Activated CD4-positive, alpha-beta T cell treated with anti-CD3 and anti-CD28 coated beads for 1 hour (primary cell): ENCODE data around the gene CDCA3.
"Not testable (repeated sequence)": the region's sequence is repeated elsewhere in the genome, so short reads cannot be mapped to it uniquely, and the experiment has no call there.

Experiments used
- DNase-seq: peaks from one replicate; pipeline ENCODE4 v3.0.0-alpha.2; 2020

Gene CDCA3

DNA sequence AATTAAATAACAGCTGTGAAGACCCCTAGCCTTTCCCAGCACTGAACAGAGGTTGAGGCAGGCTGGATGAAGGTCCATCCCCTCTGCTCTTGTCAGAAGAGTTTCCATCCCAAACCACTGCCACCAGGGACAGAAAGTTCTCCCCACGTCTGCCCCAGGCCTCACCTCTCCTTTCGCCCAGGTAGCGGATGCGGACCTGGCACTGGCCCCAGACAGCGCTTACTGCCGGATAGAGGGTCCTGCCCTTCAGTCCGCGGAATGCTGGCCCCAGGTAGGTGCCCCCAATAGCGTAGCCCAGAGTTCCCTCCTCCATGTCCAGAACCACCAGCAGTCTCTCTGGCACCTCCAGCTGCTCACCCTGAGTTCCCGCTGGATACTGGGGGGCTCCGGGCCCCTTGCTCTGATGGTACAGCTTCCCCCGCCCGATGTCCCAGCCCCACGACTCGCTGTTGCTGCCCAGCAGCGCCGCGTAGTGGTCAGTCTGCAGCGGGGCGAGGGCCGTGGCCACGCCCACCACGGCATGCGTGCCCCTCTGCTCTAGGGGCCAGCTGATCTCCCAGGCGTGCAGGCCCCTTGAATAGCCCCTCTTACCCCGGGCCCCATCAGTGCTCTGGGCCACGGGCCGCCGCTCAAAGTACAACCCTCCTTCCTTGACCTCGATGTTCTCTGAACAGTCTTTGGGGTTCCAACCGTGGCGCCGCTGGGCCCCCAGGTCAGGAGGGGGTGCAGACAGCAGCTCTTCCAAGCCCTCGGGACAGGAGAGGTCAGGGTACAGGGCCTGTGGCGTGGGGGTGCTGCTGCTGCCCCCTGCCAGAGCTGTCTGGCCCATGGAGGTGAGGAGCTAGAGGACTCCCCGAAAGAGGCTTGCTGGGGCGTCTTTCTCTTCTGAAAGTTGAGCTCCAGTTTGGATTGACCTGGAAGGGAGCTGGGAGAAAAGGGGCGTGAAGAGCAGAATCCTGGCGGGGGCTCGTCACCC is 21.3 kb upstream of the CDCA3 start:
- peak; percentile 73 for DNase-seq

GRCh38 chr12:6871052-6871957 is 20.2 kb upstream of the CDCA3 start:
- no peak for DNase-seq

DNA sequence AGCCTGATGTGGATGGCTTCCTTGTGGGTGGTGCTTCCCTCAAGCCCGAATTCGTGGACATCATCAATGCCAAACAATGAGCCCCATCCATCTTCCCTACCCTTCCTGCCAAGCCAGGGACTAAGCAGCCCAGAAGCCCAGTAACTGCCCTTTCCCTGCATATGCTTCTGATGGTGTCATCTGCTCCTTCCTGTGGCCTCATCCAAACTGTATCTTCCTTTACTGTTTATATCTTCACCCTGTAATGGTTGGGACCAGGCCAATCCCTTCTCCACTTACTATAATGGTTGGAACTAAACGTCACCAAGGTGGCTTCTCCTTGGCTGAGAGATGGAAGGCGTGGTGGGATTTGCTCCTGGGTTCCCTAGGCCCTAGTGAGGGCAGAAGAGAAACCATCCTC is 19.2 kb upstream of the CDCA3 start:
- not testable (repeated sequence) for DNase-seq

DNA sequence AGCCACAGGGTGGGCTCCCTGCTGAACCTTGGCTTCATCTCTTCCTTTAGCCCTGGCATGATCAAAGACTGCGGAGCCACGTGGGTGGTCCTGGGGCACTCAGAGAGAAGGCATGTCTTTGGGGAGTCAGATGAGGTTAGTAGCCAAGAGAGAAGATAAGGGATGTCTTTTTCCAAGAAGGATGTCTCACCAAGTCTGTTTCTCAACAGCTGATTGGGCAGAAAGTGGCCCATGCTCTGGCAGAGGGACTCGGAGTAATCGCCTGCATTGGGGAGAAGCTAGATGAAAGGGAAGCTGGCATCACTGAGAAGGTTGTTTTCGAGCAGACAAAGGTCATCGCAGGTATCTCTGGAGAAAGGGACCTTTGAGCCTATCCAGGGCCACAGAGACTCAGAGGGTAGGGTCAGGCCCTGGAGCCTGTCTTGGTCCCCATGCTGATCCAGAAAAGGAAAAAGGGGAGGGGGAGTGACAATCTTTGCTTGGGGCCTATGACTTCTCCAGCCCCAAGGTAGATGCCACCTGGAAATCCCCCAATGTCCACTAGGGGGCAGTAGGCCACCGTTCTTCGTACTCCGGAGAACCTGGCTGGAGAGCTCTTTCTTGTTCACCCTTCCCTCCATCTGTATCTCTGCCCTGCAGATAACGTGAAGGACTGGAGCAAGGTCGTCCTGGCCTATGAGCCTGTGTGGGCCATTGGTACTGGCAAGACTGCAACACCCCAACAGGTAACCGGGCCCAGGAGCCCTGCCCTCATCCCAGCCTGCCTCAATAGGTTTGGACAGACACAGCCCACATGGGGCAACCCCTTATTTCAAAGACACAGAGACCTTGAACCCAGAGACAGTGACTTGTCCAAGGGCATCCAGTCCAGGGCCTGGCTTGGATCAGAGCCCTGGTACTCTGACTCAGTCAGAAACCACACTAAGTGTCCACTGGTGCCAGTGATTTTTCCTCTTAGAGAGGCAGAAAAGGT is 18.2 kb upstream of the CDCA3 start:
- DNase-seq = peak; percentile 79

- no peak for DNase-seq
These were observed 17.3 kb upstream of the CDCA3 start for GRCh38 chr12:6868211-6869048.

DNA sequence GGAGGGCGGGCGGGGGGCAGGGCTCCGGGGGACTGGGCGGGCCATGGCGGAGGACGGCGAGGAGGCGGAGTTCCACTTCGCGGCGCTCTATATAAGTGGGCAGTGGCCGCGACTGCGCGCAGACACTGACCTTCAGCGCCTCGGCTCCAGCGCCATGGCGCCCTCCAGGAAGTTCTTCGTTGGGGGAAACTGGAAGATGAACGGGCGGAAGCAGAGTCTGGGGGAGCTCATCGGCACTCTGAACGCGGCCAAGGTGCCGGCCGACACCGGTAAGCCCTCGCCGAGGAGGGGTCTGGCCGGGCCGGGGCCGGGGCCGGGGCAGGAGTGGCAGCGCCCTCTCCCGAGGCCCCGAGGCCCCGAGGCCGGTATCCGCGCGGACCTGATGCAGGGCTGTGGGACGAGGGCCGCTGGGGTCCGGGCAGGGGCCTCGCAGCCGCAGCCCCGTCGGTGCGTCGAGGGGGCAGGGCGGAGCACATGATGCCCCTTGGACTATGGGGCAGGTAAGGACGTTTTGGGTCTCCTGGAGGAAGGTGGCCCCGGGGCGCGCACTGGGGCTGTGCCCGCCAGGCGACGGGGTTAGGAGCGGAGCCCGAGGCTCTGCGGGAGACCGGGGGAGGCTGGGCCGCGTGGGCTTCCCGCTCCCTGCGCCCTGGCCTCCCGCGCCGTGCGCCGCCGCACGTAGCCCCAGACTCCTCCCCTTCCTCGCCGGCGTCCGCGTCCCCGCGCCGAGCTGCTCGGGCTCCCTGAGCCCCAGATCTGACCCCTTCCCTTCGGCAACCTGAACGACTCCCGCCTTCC is 16.5 kb upstream of the CDCA3 start, which contains the start of gene TPI1:
TPI1 (plus strand) TSS at position 119 of the 798 bp plus-strand sequence; CDS start at position 155, 36 bp downstream.
- peak; percentile 72 for DNase-seq

- DNase-seq = no peak
These were observed 15.9 kb upstream of the CDCA3 start for GRCh38 chr12:6866920-6867412.

DNA sequence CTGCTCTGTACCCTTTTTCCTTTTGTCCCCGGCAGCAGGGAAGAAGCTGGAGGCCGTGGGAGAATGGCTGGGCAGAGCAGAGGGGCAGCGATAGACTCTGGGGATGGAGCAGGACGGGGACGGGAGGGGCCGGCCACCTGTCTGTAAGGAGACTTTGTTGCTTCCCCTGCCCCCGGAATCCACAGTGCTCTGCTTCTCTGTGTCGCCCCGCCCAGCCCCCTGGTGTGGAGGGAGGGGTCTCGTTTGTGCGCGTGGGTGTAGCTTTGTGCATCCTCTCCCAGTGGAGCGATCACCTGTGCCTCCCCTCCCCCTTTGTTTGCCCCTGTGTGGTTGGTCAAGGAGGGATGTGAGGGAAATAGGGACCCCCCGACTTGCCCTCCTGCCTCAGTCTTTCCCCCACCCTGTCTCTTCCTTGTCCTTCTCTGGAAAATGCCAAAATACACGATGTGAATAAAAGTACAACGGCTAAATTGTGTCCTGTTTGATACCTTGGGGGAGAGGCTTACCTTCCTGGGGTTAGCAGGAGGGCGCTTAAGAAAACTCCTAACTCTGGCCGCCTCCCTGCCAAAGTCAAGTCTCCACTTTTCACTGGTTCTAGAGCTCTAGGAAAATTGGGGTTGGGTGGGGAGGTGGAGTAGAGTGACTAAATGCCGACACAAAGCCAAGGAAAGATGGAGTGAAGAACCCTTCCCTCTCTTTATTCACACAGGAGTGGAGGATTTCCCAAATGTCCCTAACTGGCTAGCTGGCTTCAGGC is 15.3 kb upstream of the CDCA3 start:
- DNase-seq = no peak

GRCh38 chr12:6865307-6865706 is 14.2 kb upstream of the CDCA3 start:
- not testable (repeated sequence) for DNase-seq

- no peak for DNase-seq
These were observed 12.7 kb upstream of the CDCA3 start for GRCh38 chr12:6863586-6864321.

DNA sequence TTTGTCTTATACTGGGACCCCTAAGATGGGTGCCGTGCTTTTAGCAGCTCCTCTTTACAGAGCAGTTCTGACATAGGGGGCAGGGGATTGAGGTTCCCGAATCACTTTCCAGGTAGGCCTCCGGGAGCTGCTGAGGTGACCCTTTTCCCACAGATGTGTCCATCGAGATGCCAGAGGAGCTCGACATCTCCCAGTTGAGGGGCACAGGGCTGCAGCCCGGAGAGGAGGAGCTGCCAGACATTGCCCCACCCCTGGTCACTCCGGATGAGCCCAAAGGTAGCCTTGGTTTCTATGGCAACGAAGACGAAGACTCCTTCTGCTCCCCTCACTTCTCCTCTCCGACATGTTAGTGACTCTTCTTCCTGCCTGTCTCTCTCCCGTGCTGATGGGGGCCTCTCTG is 11.9 kb upstream of the CDCA3 start:
- no peak for DNase-seq

- DNase-seq = no peak
These were observed 10.3 kb upstream of the CDCA3 start for GRCh38 chr12:6861391-6861790.

DNA sequence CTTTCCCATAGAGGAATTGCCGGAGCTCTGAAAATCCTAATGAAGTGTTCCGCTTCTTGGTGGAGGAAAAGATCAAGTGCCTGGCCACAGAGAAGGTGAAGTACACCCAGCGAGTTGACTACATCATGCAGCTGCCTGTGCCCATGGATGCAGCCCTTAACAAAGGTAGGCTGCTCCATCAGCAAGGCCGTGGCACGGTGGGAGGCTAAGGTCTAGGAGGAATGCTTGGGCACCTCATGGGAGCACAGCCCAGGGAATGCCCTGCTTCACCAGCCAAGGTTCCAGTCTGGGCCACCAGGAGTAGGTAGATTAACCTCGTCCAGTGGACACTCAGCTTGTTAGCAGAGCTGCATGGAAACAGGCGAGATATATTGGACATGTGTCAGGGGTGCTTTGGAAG is 9.9 kb upstream of the CDCA3 start:
- DNase-seq = no peak

- DNase-seq = no peak
These were observed 9.0 kb upstream of the CDCA3 start for GRCh38 chr12:6860116-6860515.

GRCh38 chr12:6858799-6859198 is 7.7 kb upstream of the CDCA3 start:
- DNase-seq = no peak

DNA sequence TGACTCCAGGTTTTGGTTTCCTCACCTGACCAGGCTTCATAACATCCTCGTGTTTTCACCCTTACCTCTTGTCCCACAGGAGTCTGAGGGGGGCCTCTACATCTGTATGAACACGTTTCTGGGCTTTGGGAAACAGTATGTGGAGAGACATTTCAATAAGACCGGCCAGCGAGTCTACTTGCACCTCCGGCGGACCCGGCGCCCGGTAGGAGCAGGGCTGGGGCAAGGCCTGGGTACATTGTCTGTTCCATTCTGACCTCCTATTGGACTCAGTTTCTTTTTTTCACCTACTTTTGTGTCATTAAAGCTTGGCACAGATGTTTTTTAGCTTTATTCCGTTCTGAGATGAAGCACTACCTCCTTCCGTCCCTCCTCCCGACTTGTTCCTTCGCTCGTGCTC is 4.2 kb upstream of the CDCA3 start:
- DNase-seq = no peak

GRCh38 chr12:6854036-6854435 is 3.0 kb upstream of the CDCA3 start:
- DNase-seq = no peak

DNA sequence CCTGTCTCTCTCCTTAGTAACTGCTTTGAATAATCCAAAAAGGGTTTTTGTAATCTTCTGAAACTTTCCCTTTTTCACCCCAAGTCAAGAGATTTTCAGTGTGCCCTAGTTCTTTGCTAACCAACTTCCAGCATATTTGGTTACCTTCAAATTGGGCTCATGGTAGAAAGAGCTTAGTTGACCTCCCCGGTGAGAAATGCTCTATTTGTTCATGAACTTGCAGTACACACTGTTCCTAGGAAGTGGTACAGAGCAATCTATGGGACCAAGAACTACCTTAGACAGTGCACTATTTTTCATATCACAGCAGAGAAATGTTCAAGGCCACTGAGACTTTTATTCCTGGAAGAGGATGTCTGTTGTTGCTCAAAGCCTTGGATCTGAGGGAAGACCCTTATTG is 2.5 kb upstream of the CDCA3 start:
- no peak for DNase-seq
